Measurements from ENCODE around the gene SH2D7.

SH2D7 gene

DNA sequence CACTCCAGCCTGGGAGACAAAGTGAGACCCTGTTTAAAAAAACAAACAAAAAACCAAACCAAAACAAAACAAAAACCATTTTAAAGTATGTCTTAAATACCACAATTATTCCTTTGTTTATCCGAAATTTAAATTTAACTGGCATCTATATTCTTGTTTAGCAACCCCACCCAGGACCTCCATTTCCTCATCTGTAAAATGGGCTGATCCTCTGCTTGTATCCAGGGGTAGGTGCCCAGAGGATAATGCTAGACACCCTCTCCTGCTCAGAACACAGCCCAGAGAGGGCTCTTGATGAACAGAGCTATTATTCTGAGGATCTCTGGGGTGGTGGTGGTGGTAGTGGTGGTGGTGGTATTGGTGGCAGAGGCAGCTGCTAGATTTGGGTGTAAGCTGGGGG is 9.8 kb downstream of the SH2D7 start:
- no peaks in the 10 kb centered on the region for H3K9me3 ChIP-seq (ENCODE audit: low read depth, low read length)
- H3K36me3 ChIP-seq (ENCODE audit: insufficient read depth, low read length): no peaks in the 10 kb centered on the region
- no peak overlapping the region for H3K9ac ChIP-seq (ENCODE audit: insufficient read length)
- TF ChIP-seq POLR2AphosphoS5 (IDR thresholded peaks at IDR 0.05; ENCODE audit: borderline replicate concordance, low read depth, low read length): no peak
- no peak for TF ChIP-seq EZH2 (IDR thresholded peaks at IDR 0.05)
- TF ChIP-seq FOXP2 (optimal IDR thresholded peaks at IDR 0.05; ENCODE audit: control extremely low read depth, extremely low read length, insufficient read depth): no peak
- DNase-seq (ENCODE audit: low read depth, low spot score): no peak
- H3K27ac ChIP-seq: no peak overlapping the region
- H3K4me3 ChIP-seq: no peak overlapping the region

DNA sequence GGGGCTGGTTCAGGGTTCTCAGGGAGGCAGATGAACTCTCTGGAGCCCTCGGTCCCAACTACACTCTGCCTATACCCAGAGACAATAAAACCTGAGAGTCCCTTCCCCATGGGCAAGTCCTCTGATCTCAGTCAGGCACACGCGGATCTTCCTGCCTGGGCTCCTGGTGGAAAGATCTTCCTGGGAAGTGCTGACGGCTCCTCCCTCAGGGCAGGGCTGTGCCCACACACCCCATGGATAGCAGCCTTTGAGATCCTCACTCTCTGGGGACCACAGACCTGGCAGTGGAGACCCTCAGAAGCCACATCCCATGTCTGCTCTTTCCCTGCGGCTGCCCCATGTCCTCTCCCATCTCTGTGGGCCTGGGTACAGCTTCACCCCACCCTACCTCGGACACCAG is 10.4 kb downstream of the SH2D7 start:
- no peaks in the 10 kb centered on the region for H3K36me3 ChIP-seq (ENCODE audit: insufficient read depth, low read length)
- H3K9me3 ChIP-seq (ENCODE audit: low read depth, low read length): no peaks in the 10 kb centered on the region
- no peak overlapping the region for H3K4me3 ChIP-seq
- TF ChIP-seq EZH2 (IDR thresholded peaks at IDR 0.05) (no peak), POLR2AphosphoS5 (IDR thresholded peaks at IDR 0.05; ENCODE audit: borderline replicate concordance, low read depth, low read length) (no peak), FOXP2 (optimal IDR thresholded peaks at IDR 0.05; ENCODE audit: control extremely low read depth, extremely low read length, insufficient read depth) (no peak)
- DNase-seq (ENCODE audit: low read depth, low spot score): no peak
- no peak overlapping the region for H3K27ac ChIP-seq
- no peak overlapping the region for H3K9ac ChIP-seq (ENCODE audit: insufficient read length)

DNA sequence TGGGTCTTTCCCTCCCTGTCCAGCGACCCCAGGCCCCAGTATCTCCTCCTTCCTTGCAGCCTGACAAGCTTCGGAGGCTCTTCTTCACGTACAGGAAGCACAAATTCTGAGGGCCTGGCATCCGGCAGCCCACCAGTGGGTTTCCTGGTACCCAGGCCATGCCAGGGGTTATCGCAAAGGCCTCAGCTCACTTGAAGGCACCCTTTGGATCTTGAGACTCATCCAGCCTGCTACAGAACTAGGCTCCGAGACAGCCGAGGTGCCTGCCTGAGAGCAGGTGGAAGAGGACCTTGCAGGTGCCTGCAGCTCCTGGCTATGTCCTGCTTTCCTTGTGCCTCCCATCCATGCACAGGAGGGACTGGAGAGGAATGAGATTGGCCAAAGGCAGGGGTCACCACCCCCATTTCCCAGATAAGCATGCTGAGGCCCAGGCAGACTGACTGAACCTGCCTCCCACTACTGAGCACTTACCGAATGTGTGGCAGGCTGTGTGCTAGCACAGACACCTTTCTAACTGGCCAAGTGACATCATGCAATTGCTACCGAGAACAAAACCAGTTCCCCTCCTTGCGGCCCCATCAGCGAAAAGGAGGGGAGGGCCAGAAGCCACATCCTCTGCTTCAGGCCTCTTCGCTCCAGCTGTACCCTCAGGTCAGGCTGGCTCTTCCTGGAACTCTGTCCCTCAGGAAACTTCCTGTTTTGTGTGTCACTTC is 11.2 kb downstream of the SH2D7 start:
- H3K36me3 ChIP-seq (ENCODE audit: insufficient read depth, low read length): no peaks in the 10 kb centered on the region
- H3K9ac ChIP-seq (ENCODE audit: insufficient read length): no peak overlapping the region
- no peak overlapping the region for H3K27ac ChIP-seq
- H3K4me3 ChIP-seq: no peak overlapping the region
- TF ChIP-seq EZH2 (IDR thresholded peaks at IDR 0.05) (no peak), POLR2AphosphoS5 (IDR thresholded peaks at IDR 0.05; ENCODE audit: borderline replicate concordance, low read depth, low read length) (no peak), FOXP2 (optimal IDR thresholded peaks at IDR 0.05; ENCODE audit: control extremely low read depth, extremely low read length, insufficient read depth) (no peak)
- DNase-seq (ENCODE audit: low read depth, low spot score): no peak
- H3K9me3 ChIP-seq (ENCODE audit: low read depth, low read length): no peaks in the 10 kb centered on the region

- Histone ChIP-seq H3K9ac (ENCODE audit: insufficient read length) (no peak overlapping the region), H3K9me3 (ENCODE audit: low read depth, low read length) (no peaks in the 10 kb centered on the region), H3K4me3 (no peak overlapping the region), H3K36me3 (ENCODE audit: insufficient read depth, low read length) (no peaks in the 10 kb centered on the region), H3K27ac (no peak overlapping the region)
- no peak for DNase-seq (ENCODE audit: low read depth, low spot score)
- TF ChIP-seq EZH2 (IDR thresholded peaks at IDR 0.05) (no peak), FOXP2 (optimal IDR thresholded peaks at IDR 0.05; ENCODE audit: control extremely low read depth, extremely low read length, insufficient read depth) (no peak), POLR2AphosphoS5 (IDR thresholded peaks at IDR 0.05; ENCODE audit: borderline replicate concordance, low read depth, low read length) (no peak)
Measured at GRCh38 chr15:78104119-78104479, 11.7 kb downstream of the SH2D7 start.

DNA sequence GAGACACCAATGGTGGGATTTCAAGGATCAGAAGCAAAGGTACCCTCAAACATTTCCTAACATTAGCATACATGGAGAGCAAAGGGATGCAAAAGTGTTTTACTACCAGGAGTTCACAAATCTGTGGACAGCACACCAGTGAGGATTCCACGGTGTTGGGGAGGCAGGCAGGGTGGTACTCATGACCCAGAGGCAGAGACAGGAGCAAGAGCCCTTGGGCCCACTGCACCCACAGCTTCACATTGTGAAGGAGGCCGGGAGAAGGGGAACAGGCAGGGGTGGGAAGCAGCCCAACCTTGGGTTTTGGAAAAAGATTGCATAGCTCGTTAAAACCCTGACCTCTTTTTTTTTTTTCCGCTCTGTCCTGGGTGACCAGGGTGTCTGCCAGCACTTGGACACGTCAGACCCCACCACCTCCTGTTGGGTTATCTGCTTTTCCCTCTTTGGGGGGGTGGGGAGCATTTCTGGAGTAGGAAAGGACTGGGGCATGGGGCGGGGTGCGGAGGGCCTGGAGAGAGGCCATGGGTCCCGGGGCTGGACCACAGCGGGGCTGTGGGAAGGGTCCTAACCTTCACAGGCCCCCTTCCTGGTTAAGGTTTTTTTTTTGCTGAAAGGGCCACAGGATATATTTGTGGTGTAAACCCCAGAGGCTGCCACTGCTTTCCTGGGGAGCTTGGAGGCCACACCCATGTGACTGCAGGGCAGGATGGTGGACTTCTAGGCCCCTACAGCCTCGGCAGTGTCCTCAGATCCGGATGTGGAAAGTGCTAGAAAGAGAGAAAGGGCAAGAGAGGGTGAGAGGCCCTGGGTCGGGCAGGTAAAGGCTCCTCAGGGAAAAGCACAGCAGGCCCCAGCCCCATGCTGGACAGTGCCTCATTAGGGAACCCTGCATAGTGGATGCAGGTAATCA is 12.5 kb downstream of the SH2D7 start:
- Histone ChIP-seq H3K9ac (ENCODE audit: insufficient read length) (no peak overlapping the region), H3K4me3 (no peak overlapping the region), H3K36me3 (ENCODE audit: insufficient read depth, low read length) (no peaks in the 10 kb centered on the region), H3K27ac (no peak overlapping the region), H3K9me3 (ENCODE audit: low read depth, low read length) (no peaks in the 10 kb centered on the region)
- TF ChIP-seq FOXP2 (optimal IDR thresholded peaks at IDR 0.05; ENCODE audit: control extremely low read depth, extremely low read length, insufficient read depth): no peak
- TF ChIP-seq EZH2 (IDR thresholded peaks at IDR 0.05): no peak
- no peak for TF ChIP-seq POLR2AphosphoS5 (IDR thresholded peaks at IDR 0.05; ENCODE audit: borderline replicate concordance, low read depth, low read length)
- no peak for DNase-seq (ENCODE audit: low read depth, low spot score)

DNA sequence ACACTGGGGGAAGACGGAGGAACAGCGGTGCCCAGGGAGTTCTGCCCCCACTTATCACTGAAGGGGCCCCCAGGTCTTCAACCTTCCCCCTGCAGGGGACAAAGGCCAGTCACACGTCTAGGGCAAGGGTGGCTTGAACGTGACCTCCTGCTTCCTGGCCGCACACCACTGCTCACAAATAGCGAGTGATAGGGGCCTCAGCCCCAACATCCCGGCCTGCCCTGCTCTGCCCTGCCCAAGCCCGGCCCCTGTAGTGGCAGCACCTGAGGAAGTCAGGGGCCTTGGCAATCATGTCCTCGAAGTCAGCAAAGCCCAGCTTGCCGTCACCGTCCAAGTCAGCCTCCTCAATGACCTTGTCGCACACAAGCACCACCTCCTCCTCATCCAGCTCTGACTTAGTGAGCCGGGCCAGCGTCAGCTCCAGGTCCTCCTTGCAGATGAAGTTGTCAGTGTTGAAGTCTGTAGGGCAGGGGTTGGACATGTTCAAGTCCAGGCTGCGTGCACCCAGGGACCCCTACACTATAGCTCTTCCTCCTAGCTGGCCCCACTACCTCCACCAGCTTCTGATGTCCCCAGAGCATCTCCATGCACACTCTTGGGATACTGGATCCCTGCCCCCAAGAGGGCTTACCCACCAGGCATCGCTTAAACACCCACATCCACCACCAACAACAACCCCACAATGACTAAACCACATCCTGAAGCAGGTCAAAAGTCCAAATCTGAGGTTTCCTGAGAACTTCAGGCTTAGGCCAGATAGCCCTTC is 13.3 kb downstream of the SH2D7 start:
- no peaks in the 10 kb centered on the region for H3K36me3 ChIP-seq (ENCODE audit: insufficient read depth, low read length)
- H3K4me3 ChIP-seq: no peak overlapping the region
- H3K9me3 ChIP-seq (ENCODE audit: low read depth, low read length): no peaks in the 10 kb centered on the region
- no peak overlapping the region for H3K27ac ChIP-seq
- DNase-seq (ENCODE audit: low read depth, low spot score): no peak
- no peak for TF ChIP-seq EZH2 (IDR thresholded peaks at IDR 0.05)
- TF ChIP-seq FOXP2 (optimal IDR thresholded peaks at IDR 0.05; ENCODE audit: control extremely low read depth, extremely low read length, insufficient read depth): no peak
- no peak for TF ChIP-seq POLR2AphosphoS5 (IDR thresholded peaks at IDR 0.05; ENCODE audit: borderline replicate concordance, low read depth, low read length)
- no peak overlapping the region for H3K9ac ChIP-seq (ENCODE audit: insufficient read length)

DNA sequence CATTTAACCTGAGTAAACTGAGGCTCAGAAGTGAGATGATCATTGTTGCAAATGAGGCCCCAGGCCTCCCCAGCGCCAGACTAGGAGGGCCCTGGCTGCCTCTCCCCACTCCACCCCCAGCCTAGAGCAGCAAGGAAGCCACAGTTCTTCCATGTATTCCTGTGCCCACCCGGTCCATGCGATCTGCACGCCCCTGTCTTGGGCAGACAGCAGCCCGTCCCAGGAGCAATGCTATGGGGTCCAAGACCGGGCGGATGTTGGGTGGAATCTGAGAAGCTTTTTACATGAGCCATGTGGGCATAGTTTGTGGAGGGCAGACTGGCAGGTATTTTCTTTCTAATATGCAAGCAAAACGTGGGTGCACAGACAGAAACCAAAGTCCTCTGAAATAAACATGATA is 15.1 kb downstream of the SH2D7 start:
- H3K27ac ChIP-seq: no peak overlapping the region
- no peak for TF ChIP-seq POLR2AphosphoS5 (IDR thresholded peaks at IDR 0.05; ENCODE audit: borderline replicate concordance, low read depth, low read length)
- TF ChIP-seq EZH2 (IDR thresholded peaks at IDR 0.05): no peak
- no peak for TF ChIP-seq FOXP2 (optimal IDR thresholded peaks at IDR 0.05; ENCODE audit: control extremely low read depth, extremely low read length, insufficient read depth)
- no peak overlapping the region for H3K9ac ChIP-seq (ENCODE audit: insufficient read length)
- H3K36me3 ChIP-seq (ENCODE audit: insufficient read depth, low read length): no peaks in the 10 kb centered on the region
- H3K9me3 ChIP-seq (ENCODE audit: low read depth, low read length): no peaks in the 10 kb centered on the region
- no peak overlapping the region for H3K4me3 ChIP-seq
- DNase-seq (ENCODE audit: low read depth, low spot score): no peak

Data from SK-N-MC (cell line).